Testis (tissue), 2 donors: ENCODE results near the gene SERINC2.

Experiments used
- CTCF ChIP-seq, 3 experiments: fragments of 450-650 bp in 2 of 3; fragments of 200-600 bp in 1 of 3; sonication (generic) in 1 of 3; IDR thresholded peaks; one replicate each; pipeline ENCODE4 v1.5.1; 2016 to 2019; ENCODE audit warnings: antibody characterized with exemption in 3 of 3, mild to moderate bottlenecking in 2 of 3, moderate library complexity in 1 of 3
- POLR2A ChIP-seq: fragments of 450-650 bp; IDR thresholded peaks from one replicate; pipeline ENCODE4 v1.6.1; 2017; ENCODE audit warnings: antibody characterized with exemption, mild to moderate bottlenecking, moderate library complexity

- TF ChIP-seq CTCF (IDR thresholded peaks at IDR 0.05) = no peak
- no peak for TF ChIP-seq POLR2A
These were observed 13.0 kb upstream of the SERINC2 start for GRCh38 chr1:31399976-31400375.
